ENCODE results near the gene DIRAS2. TPM values are rescaled to one million over a fixed set of nuclear protein-coding genes. Genes with fewer than 3 reads are reported as not detected.

The DIRAS2 gene
- total RNA-seq, 1 experiment from 2014 or later: not detected

GRCh38 chr9:90580576-90580975 is 62.0 kb downstream of the DIRAS2 start:
- Mint-ChIP-seq H3K9me3 (ENCODE audit: unreplicated experiment) (no peaks in the 10 kb centered on the region), H3K4me3 (ENCODE audit: unreplicated experiment) (no peak overlapping the region), H3K27me3 (ENCODE audit: insufficient read depth, unreplicated experiment) (peaks cover 46% of the 10 kb centered on the region), H3K27ac (ENCODE audit: low read depth, unreplicated experiment) (no peak overlapping the region), H3K36me3 (ENCODE audit: insufficient read depth, unreplicated experiment) (no peaks in the 10 kb centered on the region), H3K4me1 (ENCODE audit: insufficient read depth, unreplicated experiment) (no peaks in the 10 kb centered on the region)
- intact Hi-C loops (cut with micrococcal nuclease): no loop called here
- ChIA-PET CTCF (interaction anchor here (0.6 kb wide), 1 partner anchor 29 kb away, joined by 3 read pairs; no protein-coding TSS in a partner anchor), POLR2A (no interaction called here)
- BruUV-seq (replicated peaks): no TSS peak
- DNase-seq (ENCODE audit: unreplicated experiment): no peak
- TF ChIP-seq CTCF (IDR thresholded peaks at IDR 0.05; ENCODE audit: unreplicated experiment): no peak

DNA sequence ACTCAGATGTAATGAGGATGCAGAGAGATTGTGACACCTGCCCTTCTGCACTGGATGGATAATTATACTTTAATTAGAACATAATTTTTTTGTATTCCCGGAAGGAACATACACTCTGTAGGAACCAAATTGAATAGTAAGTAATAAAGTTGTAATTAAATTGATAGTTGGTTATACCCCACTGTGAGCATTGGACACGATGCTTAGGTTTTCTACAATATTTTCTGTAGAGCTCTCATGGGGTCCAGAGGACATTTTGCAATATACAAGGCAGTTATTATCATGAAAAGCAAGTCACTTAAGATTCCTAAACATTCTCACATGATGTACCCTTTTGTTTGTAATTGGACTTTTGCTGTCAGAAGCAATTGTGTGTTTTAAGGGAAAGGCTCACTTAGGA is 63.4 kb downstream of the DIRAS2 start:
- no peaks in the 10 kb centered on the region for H3K36me3 Mint-ChIP-seq (ENCODE audit: insufficient read depth, unreplicated experiment)
- H3K4me3 Mint-ChIP-seq (ENCODE audit: unreplicated experiment): no peak overlapping the region
- no peak for DNase-seq (ENCODE audit: unreplicated experiment)
- H3K4me1 Mint-ChIP-seq (ENCODE audit: insufficient read depth, unreplicated experiment): no peaks in the 10 kb centered on the region
- TF ChIP-seq CTCF (IDR thresholded peaks at IDR 0.05; ENCODE audit: unreplicated experiment): no peak
- no TSS peak for BruUV-seq (replicated peaks)
- intact Hi-C loops (cut with micrococcal nuclease): no loop called here
- no peak overlapping the region for H3K27ac Mint-ChIP-seq (ENCODE audit: low read depth, unreplicated experiment)
- H3K9me3 Mint-ChIP-seq (ENCODE audit: unreplicated experiment): no peaks in the 10 kb centered on the region
- ChIA-PET CTCF (no interaction called here), POLR2A (no interaction called here)
- H3K27me3 Mint-ChIP-seq (ENCODE audit: insufficient read depth, unreplicated experiment): peaks cover 50% of the 10 kb centered on the region

- Mint-ChIP-seq H3K4me3 (ENCODE audit: unreplicated experiment) (no peak overlapping the region), H3K27me3 (ENCODE audit: insufficient read depth, unreplicated experiment) (peaks cover 54% of the 10 kb centered on the region), H3K27ac (ENCODE audit: low read depth, unreplicated experiment) (no peak overlapping the region), H3K36me3 (ENCODE audit: insufficient read depth, unreplicated experiment) (no peaks in the 10 kb centered on the region), H3K9me3 (ENCODE audit: unreplicated experiment) (no peaks in the 10 kb centered on the region), H3K4me1 (ENCODE audit: insufficient read depth, unreplicated experiment) (no peaks in the 10 kb centered on the region)
- no peak for DNase-seq (ENCODE audit: unreplicated experiment)
- no peak for TF ChIP-seq CTCF (IDR thresholded peaks at IDR 0.05; ENCODE audit: unreplicated experiment)
- POLR2A ChIA-PET: no interaction called here
- CTCF ChIA-PET: no interaction called here
- intact Hi-C loops (cut with micrococcal nuclease): no loop called here
- no TSS peak for BruUV-seq (replicated peaks)
Measured at GRCh38 chr9:90578126-90578815, 64.4 kb downstream of the DIRAS2 start.

- Mint-ChIP-seq H3K4me1 (ENCODE audit: insufficient read depth, unreplicated experiment) (no peaks in the 10 kb centered on the region), H3K27ac (ENCODE audit: low read depth, unreplicated experiment) (no peak overlapping the region), H3K9me3 (ENCODE audit: unreplicated experiment) (no peaks in the 10 kb centered on the region), H3K36me3 (ENCODE audit: insufficient read depth, unreplicated experiment) (no peaks in the 10 kb centered on the region), H3K27me3 (ENCODE audit: insufficient read depth, unreplicated experiment) (peaks cover 81% of the 10 kb centered on the region), H3K4me3 (ENCODE audit: unreplicated experiment) (no peak overlapping the region)
- intact Hi-C loops (cut with micrococcal nuclease): no loop called here
- no TSS peak for BruUV-seq (replicated peaks)
- no peak for DNase-seq (ENCODE audit: unreplicated experiment)
- no peak for TF ChIP-seq CTCF (IDR thresholded peaks at IDR 0.05; ENCODE audit: unreplicated experiment)
- ChIA-PET CTCF (no interaction called here), POLR2A (no interaction called here)
Measured at GRCh38 chr9:90569511-90569910, 73.1 kb downstream of the DIRAS2 start.
